GM19035 (cell line): Measurements from ENCODE around the gene PDCD4.

Experiments used
- ATAC-seq: cut with Tn5 transposase; IDR thresholded peaks from one replicate; pipeline ENCODE4 v1.9.1; 2021; ENCODE audit not compliant: unreplicated experiment

PDCD4 gene

DNA sequence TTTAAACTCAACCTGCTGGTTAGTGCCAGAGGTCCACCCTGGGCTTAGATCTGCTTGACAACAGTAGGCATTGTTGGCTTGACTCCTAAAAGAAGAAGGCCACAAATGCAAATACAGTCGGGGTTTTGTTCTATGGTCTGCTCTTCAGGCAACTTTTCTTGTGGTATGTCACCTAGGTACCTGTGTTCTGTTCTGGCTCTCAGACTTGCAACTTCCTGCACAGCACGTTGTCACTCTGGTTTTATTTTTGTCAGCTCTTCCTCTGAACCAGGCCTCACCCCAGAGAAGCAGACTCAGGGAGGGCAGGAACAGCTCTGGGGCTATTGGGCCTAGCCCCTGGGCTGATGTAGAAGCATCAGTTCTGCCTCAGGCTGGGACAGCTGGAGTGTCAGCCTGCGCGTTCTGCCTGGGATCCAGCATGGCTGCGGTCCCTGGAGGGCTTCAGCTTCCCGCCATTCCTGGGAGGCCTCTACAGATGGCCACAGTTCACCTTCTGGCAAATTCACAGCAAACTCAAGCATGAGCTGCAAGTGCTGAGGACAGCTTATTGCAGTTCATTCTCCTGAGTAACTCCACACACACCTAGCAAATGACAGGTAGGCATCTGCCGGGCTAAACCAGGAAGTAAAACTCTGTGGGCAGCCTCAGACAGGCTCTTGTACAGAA lies 11.0 kb upstream of the PDCD4 start:
- peak; percentile 63 for ATAC-seq

DNA sequence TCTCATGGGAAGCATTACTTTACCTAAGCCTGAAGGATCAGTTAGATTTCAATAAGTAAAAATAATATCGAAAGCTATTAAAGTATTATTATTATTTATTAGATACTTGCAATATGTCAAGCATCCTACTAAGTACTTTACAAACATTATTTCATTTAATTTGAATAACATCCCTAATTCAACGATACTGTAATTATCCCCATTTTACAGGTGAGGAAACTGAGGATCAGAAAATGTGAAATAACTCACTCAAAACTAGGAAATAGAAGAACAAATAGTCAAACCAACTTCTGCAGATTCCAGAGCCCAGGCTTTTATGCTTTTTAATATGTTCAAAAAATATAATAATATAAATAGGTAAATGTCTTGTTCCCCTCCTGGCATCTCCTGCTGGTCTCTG lies 10.3 kb upstream of the PDCD4 start:
- ATAC-seq, result no peak

DNA sequence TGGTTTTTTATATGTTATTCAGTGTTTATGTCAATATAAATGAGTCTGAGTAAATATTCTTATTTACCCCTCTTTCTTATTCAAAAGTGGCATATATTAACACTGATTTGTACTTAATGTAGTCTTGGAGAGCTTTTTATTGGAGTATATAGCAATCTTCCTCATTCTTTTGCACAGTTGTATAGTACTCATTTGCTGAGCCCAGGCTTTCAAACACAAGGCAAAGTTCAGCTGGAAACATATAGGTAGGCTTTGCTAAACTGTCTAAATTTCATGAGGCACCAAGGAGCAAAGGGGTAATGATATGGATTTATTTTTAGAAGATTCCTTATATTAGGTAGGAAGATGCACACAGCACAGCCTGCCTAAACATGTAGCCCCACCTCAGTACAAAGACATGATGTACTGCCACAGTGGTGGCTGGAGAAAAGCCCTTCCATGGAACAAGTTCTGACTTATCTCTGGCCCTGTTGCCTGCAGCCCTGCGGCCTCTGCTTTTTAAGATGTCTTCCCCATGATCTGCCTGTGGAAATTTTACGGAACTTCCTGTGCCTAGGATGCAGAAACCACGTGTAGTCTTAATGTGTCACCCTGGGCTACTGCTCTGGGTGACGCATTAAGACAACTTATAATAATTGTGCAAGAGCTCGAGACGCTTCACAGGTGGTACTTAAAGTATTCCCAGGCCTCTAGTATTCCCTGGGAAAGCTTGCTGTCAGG lies 9.6 kb upstream of the PDCD4 start:
- no peak for ATAC-seq

- no peak for ATAC-seq
Observed at GRCh38 chr10:110862961-110863360, 8.8 kb upstream of the PDCD4 start.

DNA sequence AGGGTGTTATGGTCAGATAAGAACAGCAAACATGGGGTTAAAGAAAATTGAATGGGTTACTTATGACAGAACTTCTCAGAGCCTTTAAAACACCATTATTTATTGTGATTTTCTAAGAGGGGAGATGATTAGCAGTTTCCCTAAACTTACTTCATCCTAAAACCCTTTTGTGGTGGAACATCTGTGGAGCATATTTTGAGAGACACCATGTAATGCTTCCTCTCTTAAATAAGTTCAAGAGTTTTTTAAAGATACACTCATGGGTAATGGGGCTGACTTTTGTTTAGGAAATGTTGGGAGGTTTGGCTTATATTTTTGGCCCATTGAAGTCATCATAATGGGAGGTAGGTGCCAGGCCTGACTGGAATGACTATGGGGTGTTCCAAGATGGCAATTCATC lies 8.4 kb upstream of the PDCD4 start:
- ATAC-seq, result no peak

- no peak for ATAC-seq
Observed at GRCh38 chr10:110863956-110864355, 7.8 kb upstream of the PDCD4 start.

- ATAC-seq, result peak; percentile 55
Observed at GRCh38 chr10:110864662-110865140, 7.0 kb upstream of the PDCD4 start.

DNA sequence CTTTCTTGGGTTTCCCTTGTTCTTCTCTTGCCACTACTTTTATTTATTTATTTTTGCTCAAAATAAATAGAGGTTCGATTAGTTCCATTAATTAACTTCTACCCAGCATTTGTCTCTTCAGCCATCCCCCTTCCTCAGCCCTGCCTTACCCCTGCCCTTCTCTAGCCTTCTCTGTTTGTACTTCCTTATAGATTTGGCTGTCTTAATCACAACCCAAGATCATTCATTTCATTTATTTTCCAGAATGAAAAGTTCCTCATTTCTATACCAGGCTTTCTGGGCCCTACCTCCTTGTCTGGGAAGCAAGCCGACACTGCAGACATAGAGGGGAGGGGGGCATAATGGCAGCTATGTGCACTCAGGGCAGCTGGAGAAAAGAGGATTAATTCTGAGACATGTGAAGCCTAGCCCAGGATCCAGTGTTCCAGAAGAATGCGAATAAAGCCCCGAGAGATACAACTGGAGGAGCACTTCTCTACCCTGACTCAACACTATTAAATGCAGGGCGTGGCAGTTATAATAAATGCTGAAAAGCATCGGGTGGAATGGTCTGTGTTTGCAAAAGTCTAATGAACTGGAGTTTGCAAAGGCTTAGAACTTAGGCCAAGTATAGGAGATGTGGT lies 6.4 kb upstream of the PDCD4 start:
- no peak for ATAC-seq

- ATAC-seq, result no peak
Observed at GRCh38 chr10:110865809-110866482, 5.8 kb upstream of the PDCD4 start.

GRCh38 chr10:110867011-110867806 lies 4.5 kb upstream of the PDCD4 start:
- ATAC-seq, result peak; percentile 29

- no peak for ATAC-seq
Observed at GRCh38 chr10:110867807-110868465, 3.8 kb upstream of the PDCD4 start.

DNA sequence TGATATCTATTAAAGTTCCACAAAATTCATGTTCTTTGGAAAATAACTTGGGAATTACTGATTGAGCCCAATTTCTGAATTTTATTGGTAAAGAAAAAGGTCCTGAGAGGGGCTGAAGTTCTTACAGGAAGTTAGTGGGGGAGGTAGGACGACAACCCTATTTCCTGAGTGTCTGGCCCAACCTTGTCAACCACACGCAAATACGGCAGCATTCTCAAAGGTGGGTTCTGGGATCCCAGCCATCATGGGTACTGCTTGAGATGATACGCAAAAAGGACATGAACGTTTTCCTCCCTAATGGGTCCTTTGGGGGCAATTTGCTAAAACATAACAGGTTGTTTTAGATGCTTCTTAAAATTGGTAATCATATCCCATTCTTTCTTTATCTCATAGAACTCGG lies 2.7 kb upstream of the PDCD4 start:
- no peak for ATAC-seq

GRCh38 chr10:110870823-110871297 lies 868 bp upstream of the PDCD4 start:
- no peak for ATAC-seq

- peak; percentile 53 for ATAC-seq
Observed at GRCh38 chr10:110872145-110872983, 636 bp downstream of the PDCD4 start.

- ATAC-seq, result no peak
Observed at GRCh38 chr10:110872984-110873923, 1.5 kb downstream of the PDCD4 start.

GRCh38 chr10:110873951-110874350 lies 2.2 kb downstream of the PDCD4 start:
- ATAC-seq, result no peak

- no peak for ATAC-seq
Observed at GRCh38 chr10:110876000-110876399, 4.3 kb downstream of the PDCD4 start.

- no peak for ATAC-seq
Observed at GRCh38 chr10:110876788-110877187, 5.1 kb downstream of the PDCD4 start.
